ENCODE measurements around the gene MDN1. TPM values are rescaled to one million over a fixed set of nuclear protein-coding genes. Genes with fewer than 3 reads are reported as not detected.
A peak's percentile ranks its signal among the peaks of the same experiment; 100 is the strongest.

Gene MDN1
- total and polyA plus RNA-seq, 2 of the 8 experiments (the other 6 are each of a cell fraction or from before 2014, with no cell fraction given), result 53.5 to 179 TPM

DNA sequence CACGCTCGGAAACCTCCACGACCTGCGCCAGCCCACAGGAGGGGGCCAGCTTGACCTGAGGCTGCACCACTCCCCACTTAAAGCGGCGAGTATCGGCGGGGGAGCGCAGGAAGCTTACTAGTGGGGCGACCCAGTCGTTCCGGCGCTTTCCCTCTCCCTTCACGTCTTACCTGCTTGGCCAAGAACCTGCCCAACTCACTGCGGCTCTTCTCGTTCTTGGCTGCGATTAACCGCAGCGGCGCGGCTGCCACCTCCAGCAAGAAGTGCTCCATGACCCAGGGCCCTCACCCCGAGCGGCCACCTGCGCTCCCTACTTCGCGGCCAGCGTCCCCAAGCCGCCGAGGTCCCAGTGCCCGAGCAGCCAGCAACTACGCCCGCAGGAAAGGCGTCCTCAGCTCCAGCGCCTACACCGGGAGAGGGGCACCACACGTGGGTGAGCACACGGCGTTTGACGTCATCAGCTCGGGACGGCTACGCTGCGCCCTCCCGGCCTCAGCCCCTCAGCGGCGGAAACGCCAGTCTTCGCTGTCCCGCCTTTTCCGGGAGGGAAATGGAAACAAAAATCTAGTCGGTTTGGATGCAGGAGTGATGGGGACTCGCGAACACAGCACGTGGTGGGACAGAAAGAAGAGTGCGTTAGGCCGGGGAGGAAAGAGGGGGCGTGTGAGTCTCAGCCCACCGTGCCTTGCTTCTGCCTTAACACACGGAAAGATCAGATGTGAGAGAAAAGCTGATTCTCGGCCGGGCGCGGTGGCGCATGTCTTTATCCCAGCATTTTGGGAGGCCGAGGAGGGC is at the start of gene MDN1 (continued):
- TF ChIP-seq, protein P1, sequence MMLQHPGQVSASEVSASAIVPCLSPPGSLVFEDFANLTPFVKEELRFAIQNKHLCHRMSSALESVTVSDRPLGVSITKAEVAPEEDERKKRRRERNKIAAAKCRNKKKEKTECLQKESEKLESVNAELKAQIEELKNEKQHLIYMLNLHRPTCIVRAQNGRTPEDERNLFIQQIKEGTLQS (IDR thresholded peaks at IDR 0.05; ENCODE audit: insufficient read depth, low read depth, low read length), result peak; percentile 86
- TF ChIP-seq CHD2 (IDR thresholded peaks at IDR 0.05; ENCODE audit: low read length) (0 out of 2 replicates have a peak, but pooled peaks have one; percentile 33), KDM1A (IDR thresholded peaks at IDR 0.05; ENCODE audit: borderline replicate concordance, low read length) (0 out of 2 replicates have a peak, but pooled peaks have one; percentile 16), KDM5A (IDR thresholded peaks at IDR 0.05; ENCODE audit: low read length) (peak; percentile 57; the same call in 1 of the 2 replicates), JUN (IDR thresholded peaks at IDR 0.05; ENCODE audit: low read depth, low read length) (no peak), ASH2L (IDR thresholded peaks at IDR 0.05; ENCODE audit: low read length) (peak; percentile 81), GTF2F1 (IDR thresholded peaks at IDR 0.05; ENCODE audit: borderline replicate concordance, low read depth, low read length) (peak; percentile 62; the same call in 1 of the 2 replicates), TAF7 (optimal IDR thresholded peaks at IDR 0.05; ENCODE audit: borderline replicate concordance, low read depth, low read length) (peak; percentile 88), HDAC2 (IDR thresholded peaks at IDR 0.05; ENCODE audit: borderline replicate concordance in 1 of 2, low read depth in 2 of 2, low read length in 2 of 2) (peak in 1 of 2 experiments; percentile 72; a peak in 1 of 4 replicates), CREB1 (IDR thresholded peaks at IDR 0.05) (peak; percentile 99)
